GM18499 (cell line): ENCODE results near the gene VPS37B.

ENCODE experiments used
- ATAC-seq: cut with Tn5 transposase; IDR thresholded peaks from one replicate; pipeline ENCODE4 v1.9.1; 2021; ENCODE audit warnings: moderate number of reproducible peaks; ENCODE audit not compliant: insufficient read depth, unreplicated experiment

The VPS37B gene

DNA sequence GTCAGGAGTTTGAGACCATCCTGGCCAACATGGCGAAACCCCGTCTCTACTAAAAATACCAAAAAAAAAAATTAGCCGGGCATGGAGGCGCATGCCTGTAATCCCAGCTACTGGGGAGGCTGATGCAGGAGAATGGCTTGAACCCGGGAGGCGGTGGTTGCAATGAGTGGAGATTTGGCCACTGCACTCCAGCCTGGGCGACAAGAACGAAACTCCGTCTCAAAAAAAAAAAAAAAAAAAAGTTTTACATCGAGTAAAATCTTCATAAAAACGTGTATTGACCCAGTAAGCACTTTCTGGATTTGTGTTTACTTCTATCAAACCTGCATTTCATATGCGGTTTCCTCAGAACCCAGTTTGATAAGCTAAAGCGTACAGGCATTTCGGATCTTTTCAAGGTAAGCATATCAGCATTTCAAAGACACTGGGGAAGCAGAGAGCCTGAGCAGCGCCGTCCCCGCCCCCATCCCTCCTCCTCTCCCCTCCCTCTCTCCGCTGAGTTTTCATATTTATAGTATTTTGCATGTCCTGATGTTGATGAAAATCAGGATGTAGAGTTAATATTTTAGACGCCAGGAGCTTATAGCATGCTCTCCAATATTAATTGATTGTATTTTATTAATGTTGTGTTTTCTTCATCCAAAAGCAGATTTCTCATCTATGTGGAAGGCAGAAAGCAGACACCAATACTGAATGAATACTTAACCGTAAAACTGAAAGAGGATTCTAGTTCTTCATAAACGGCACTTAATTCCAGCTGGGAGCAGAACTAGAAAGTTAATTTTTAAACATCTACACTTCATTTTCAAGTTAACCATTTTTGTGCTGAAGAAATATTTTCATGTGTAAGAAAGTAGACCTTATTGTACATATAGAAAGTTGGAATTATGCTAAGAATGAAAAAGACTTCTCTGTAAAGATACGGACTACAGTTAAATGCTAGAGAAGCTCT lies 69.9 kb downstream of the VPS37B start:
- ATAC-seq: no peak

DNA sequence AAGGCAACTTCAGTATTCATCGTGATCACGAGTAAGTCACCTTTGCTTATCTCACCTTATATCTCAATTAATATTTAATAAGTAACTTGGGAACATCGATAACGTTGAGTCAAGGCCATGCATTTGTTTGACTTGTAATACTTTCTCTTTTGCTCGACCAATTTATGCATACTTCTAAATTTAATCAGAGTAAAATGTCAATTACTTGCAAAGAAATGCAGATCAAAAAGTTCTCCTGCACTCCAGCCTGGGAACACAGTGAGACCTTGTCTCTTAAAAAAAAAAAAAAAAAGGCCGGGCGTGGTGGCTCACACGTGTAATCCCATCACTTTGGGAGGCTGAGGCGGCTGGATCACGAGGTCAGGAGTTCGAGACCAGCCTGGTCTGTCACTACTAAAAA lies 72.5 kb downstream of the VPS37B start:
- ATAC-seq: no peak

DNA sequence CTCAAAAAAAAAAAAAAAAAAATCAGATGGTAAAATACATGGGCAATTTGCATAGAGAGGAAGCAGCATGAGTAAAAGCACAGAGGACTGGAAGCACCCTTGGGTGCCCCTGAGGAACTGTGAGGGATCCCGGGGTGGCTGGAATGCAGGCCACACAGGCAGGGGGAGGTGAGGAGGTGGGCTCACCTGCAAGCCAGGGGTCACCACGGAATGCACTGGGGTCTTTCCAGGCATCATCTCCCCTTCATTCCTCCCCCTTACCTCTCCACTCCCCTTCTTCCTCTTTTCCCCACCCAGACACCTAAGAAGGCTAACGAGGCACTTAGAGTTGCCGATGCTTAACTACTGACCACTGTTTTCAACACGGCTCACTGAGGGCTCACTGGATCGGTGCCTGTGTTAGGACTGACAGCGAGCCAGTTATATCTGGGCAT lies 75.1 kb downstream of the VPS37B start:
- no peak for ATAC-seq

DNA sequence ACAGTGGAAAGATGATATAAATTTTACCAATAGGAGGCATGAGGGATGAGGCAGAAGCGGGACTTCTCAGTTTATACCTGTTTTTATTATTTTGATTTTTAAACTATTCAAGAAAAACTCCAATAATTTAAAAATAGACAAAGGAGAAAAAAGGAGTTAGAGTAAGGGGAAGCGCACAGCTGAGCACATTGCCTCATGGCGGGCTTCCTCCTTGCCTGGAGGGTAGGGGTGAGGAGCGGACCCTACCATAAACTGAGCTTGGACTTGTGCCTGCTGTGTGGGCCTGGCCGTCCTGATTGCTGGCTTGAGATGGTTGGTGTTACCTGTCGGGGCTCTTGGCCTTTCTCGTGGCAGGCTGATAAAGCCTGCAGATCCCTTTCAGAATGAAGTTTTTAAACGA lies 75.8 kb downstream of the VPS37B start:
- no peak for ATAC-seq

DNA sequence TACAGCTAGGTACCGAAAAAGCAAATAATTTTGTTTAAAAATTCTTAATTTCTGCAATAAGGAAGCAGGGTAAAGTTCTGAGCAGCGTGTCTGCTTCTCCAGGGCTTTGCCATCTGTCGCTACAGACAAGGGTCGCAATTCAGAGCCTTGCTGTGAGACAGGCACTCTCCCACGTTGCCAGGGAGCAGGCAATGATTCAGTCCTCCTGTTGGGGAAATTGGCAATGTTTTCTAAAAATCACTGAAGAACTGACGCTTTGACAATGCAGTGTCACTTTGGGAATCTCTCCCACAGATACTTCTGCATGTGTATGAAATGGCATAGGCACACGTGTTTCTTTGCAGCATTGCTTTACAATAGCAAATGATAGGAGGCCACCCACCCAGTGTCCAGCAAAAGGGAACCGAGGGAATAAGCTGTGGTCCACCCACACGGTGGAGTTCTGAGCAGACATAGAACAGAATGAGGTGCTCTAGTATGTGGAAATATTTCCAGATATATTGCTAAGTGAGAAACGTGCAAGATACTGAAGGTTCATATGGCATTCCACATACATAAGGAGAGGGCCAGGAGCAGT lies 76.6 kb downstream of the VPS37B start:
- no peak for ATAC-seq
